ENCODE data around the gene IMMP2L.

IMMP2L gene

GRCh38 chr7:111018960-111019736 is 543.1 kb downstream of the IMMP2L start:
- H3K36me3 ChIP-seq (ENCODE audit: control insufficient read depth, insufficient read depth, low read length), result no peaks in the 10 kb centered on the region
- no peaks in the 10 kb centered on the region for H3K27me3 ChIP-seq (replicated peaks; ENCODE audit: control insufficient read depth, insufficient read depth, low read length)
- no peak overlapping the region for H3K4me3 ChIP-seq (replicated peaks; ENCODE audit: low read depth, low read length)
- TF ChIP-seq CTCF (IDR thresholded peaks at IDR 0.05; ENCODE audit: insufficient read depth, low read length, poor library complexity, severe bottlenecking), result no peak
- no peak for DNase-seq (ENCODE audit: extremely low read depth, insufficient read length)

- TF ChIP-seq CTCF (IDR thresholded peaks at IDR 0.05; ENCODE audit: insufficient read depth, low read length, poor library complexity, severe bottlenecking), result no peak
- DNase-seq (ENCODE audit: extremely low read depth, insufficient read length), result no peak
- H3K27me3 ChIP-seq (replicated peaks; ENCODE audit: control insufficient read depth, insufficient read depth, low read length), result no peaks in the 10 kb centered on the region
- no peak overlapping the region for H3K4me3 ChIP-seq (replicated peaks; ENCODE audit: low read depth, low read length)
- no peaks in the 10 kb centered on the region for H3K36me3 ChIP-seq (ENCODE audit: control insufficient read depth, insufficient read depth, low read length)
These were observed 543.8 kb downstream of the IMMP2L start for GRCh38 chr7:111018447-111018846.

- DNase-seq (ENCODE audit: extremely low read depth, insufficient read length), result no peak
- no peak for TF ChIP-seq CTCF (IDR thresholded peaks at IDR 0.05; ENCODE audit: insufficient read depth, low read length, poor library complexity, severe bottlenecking)
- Histone ChIP-seq H3K27me3 (replicated peaks; ENCODE audit: control insufficient read depth, insufficient read depth, low read length) (no peaks in the 10 kb centered on the region), H3K4me3 (replicated peaks; ENCODE audit: low read depth, low read length) (no peak overlapping the region), H3K36me3 (ENCODE audit: control insufficient read depth, insufficient read depth, low read length) (no peaks in the 10 kb centered on the region)
These were observed 548.2 kb downstream of the IMMP2L start for GRCh38 chr7:111014079-111014478.

GRCh38 chr7:111012799-111013675 is 549.3 kb downstream of the IMMP2L start:
- no peaks in the 10 kb centered on the region for H3K36me3 ChIP-seq (ENCODE audit: control insufficient read depth, insufficient read depth, low read length)
- no peak for TF ChIP-seq CTCF (IDR thresholded peaks at IDR 0.05; ENCODE audit: insufficient read depth, low read length, poor library complexity, severe bottlenecking)
- peak; percentile 43 for DNase-seq (ENCODE audit: extremely low read depth, insufficient read length)
- no peak overlapping the region for H3K4me3 ChIP-seq (replicated peaks; ENCODE audit: low read depth, low read length)
- no peaks in the 10 kb centered on the region for H3K27me3 ChIP-seq (replicated peaks; ENCODE audit: control insufficient read depth, insufficient read depth, low read length)

- no peaks in the 10 kb centered on the region for H3K36me3 ChIP-seq (ENCODE audit: control insufficient read depth, insufficient read depth, low read length)
- no peak for TF ChIP-seq CTCF (IDR thresholded peaks at IDR 0.05; ENCODE audit: insufficient read depth, low read length, poor library complexity, severe bottlenecking)
- no peaks in the 10 kb centered on the region for H3K27me3 ChIP-seq (replicated peaks; ENCODE audit: control insufficient read depth, insufficient read depth, low read length)
- H3K4me3 ChIP-seq (replicated peaks; ENCODE audit: low read depth, low read length), result no peak overlapping the region
- no peak for DNase-seq (ENCODE audit: extremely low read depth, insufficient read length)
These were observed 550.1 kb downstream of the IMMP2L start for GRCh38 chr7:111012149-111012548.

All from GM06990 (cell line).